OCI-LY7 (cell line): ENCODE results near the gene PARL.

ENCODE experiments used
- EZH2phosphoT487 ChIP-seq: fragments of 200-600 bp; sonication (generic); IDR thresholded peaks from 2 replicates; pipeline ENCODE4 v1.6.1; 2018; ENCODE audit warnings: low read depth, borderline replicate concordance, mild to moderate bottlenecking, mixed run types, antibody characterized with exemption, low read length, moderate library complexity, mixed read lengths
- TF ChIP-seq, protein P1 (sequence below): fragments of 200-600 bp; sonication (generic); conservative IDR thresholded peaks from 2 replicates; pipeline ENCODE4 v1.5.1; 2014; ENCODE audit warnings: mild to moderate bottlenecking, antibody characterized with exemption, low read length, moderate library complexity, mixed read lengths

DNA sequence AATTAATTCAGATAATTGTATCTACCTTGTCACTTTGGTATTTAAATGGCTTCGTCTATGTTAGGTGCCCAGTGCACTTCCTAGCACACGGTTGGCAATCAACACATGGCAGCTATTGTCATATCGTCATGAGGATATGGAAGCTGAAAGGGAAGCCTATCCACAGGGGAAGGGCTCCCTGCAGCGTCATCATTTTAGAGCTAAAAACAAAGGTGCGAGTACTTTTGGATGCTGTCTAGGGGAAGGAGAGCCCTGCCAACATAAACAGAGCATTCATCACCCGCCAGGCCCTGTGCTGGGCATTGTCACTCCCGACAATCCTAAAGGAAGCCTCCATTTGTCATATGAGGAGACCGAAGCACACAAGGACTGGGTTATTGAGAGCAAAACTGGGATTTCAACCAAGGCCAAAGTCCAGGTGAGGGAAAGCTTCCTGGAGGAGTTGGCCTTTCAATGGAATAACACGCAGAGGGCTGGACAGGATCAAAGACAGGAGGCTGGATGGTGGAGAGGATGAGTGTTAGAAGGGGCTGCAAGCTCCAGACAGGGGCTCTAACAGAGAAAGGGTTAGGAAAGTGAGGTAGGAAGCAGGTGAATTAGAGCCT, 8.0 kb upstream of the PARL start:
- TF ChIP-seq, protein P1, sequence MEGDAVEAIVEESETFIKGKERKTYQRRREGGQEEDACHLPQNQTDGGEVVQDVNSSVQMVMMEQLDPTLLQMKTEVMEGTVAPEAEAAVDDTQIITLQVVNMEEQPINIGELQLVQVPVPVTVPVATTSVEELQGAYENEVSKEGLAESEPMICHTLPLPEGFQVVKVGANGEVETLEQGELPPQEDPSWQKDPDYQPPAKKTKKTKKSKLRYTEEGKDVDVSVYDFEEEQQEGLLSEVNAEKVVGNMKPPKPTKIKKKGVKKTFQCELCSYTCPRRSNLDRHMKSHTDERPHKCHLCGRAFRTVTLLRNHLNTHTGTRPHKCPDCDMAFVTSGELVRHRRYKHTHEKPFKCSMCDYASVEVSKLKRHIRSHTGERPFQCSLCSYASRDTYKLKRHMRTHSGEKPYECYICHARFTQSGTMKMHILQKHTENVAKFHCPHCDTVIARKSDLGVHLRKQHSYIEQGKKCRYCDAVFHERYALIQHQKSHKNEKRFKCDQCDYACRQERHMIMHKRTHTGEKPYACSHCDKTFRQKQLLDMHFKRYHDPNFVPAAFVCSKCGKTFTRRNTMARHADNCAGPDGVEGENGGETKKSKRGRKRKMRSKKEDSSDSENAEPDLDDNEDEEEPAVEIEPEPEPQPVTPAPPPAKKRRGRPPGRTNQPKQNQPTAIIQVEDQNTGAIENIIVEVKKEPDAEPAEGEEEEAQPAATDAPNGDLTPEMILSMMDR: no peak
- no peak for TF ChIP-seq EZH2phosphoT487
